IPS-11a (cell line): ENCODE results near the gene SS18L1.

ENCODE experiments used
- H3K4me3 ChIP-seq: one replicate; pipeline ENCODE4 v1.5.1; 2013; ENCODE audit warnings: low read depth, low read length, control low read depth

Gene SS18L1

GRCh38 chr20:62151835-62152364 is 8.3 kb downstream of the SS18L1 start:
- no peak overlapping the region for H3K4me3 ChIP-seq

- no peak overlapping the region for H3K4me3 ChIP-seq
Measured at GRCh38 chr20:62155428-62156253, 12.1 kb downstream of the SS18L1 start.

GRCh38 chr20:62156254-62156556 is 12.6 kb downstream of the SS18L1 start:
- no peak overlapping the region for H3K4me3 ChIP-seq

- no peak overlapping the region for H3K4me3 ChIP-seq
Measured at GRCh38 chr20:62156592-62157386, 13.2 kb downstream of the SS18L1 start.

- H3K4me3 ChIP-seq: no peak overlapping the region
Measured at GRCh38 chr20:62157387-62158087, 14.0 kb downstream of the SS18L1 start.

- no peak overlapping the region for H3K4me3 ChIP-seq
Measured at GRCh38 chr20:62158088-62158400, 14.5 kb downstream of the SS18L1 start.

GRCh38 chr20:62158541-62158940 is 15.0 kb downstream of the SS18L1 start:
- no peak overlapping the region for H3K4me3 ChIP-seq

- no peak overlapping the region for H3K4me3 ChIP-seq
Measured at GRCh38 chr20:62159052-62159451, 15.5 kb downstream of the SS18L1 start.

GRCh38 chr20:62159839-62160238 is 16.3 kb downstream of the SS18L1 start:
- H3K4me3 ChIP-seq: no peak overlapping the region

- H3K4me3 ChIP-seq: no peak overlapping the region
Measured at GRCh38 chr20:62160253-62160652, 16.7 kb downstream of the SS18L1 start.

- H3K4me3 ChIP-seq: no peak overlapping the region
Measured at GRCh38 chr20:62160876-62161275, 17.3 kb downstream of the SS18L1 start.

GRCh38 chr20:62161347-62161746 is 17.8 kb downstream of the SS18L1 start:
- no peak overlapping the region for H3K4me3 ChIP-seq

GRCh38 chr20:62162765-62163484 is 19.4 kb downstream of the SS18L1 start:
- H3K4me3 ChIP-seq: no peak overlapping the region

GRCh38 chr20:62163485-62163865 is 19.9 kb downstream of the SS18L1 start:
- no peak overlapping the region for H3K4me3 ChIP-seq

GRCh38 chr20:62163986-62164762 is 20.6 kb downstream of the SS18L1 start:
- no peak overlapping the region for H3K4me3 ChIP-seq

GRCh38 chr20:62164879-62165761 is 21.6 kb downstream of the SS18L1 start:
- no peak overlapping the region for H3K4me3 ChIP-seq

GRCh38 chr20:62165762-62166399 is 22.3 kb downstream of the SS18L1 start:
- H3K4me3 ChIP-seq: no peak overlapping the region

- no peak overlapping the region for H3K4me3 ChIP-seq
Measured at GRCh38 chr20:62167474-62167873, 23.9 kb downstream of the SS18L1 start.

GRCh38 chr20:62168061-62168460 is 24.5 kb downstream of the SS18L1 start:
- no peak overlapping the region for H3K4me3 ChIP-seq
